SW 1271 (cell line): ENCODE results near the gene C3orf22.
"Not testable (repeated sequence)": the region's sequence is repeated elsewhere in the genome, so short reads cannot be mapped to it uniquely, and the experiment has no call there.

Source experiments
- DNase-seq, 2 experiments: peaks; one replicate each; lab custom pipeline; 2025; lab: John Stamatoyannopoulos, UW

Gene C3orf22

DNA sequence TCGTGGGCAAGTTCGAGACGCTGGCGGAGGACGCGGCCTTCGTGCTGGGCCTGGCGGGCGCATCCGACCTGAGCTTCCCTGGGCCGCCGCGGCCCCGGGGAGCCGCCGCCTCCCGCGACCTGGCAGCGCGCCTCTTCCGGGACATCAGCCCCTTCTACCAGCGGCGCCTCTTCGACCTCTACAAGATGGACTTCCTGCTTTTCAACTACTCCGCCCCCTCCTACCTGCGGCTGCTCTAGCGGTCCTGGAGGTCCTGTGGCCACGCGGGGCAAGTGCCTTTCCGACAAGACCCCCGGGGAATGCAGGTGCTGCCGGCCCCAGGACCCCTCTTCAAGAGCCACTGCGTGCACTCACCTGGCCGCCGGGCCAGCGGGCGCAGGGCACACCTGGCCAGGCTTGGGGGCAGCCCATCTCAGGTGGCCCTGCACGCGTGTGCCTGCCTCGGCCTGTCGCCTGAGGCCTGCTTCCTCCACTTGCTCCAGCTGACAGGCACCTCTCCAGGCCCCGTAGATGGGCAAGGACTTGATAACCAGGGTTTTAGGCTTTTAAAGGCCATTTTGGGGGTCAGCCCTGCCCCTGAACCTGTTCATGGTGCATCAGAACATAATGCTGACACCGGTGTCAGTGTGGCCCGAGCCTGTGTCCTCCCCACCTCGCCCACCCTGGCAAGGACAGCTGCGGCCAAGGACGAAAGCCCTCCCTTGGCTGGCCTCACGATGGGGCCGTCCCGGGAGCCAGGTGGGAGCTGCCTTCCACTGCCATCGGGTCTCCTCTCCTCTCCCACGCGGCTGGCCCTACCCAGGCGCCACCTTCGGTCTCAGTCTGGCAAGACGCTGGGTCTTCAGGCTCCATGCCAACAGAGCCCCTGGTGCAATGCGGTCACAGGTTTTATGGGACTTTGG lies 16.1 kb downstream of the C3orf22 start:
- no peak for DNase-seq

- DNase-seq, result no peak
Measured at GRCh38 chr3:126541628-126542339, 16.9 kb downstream of the C3orf22 start.

DNA sequence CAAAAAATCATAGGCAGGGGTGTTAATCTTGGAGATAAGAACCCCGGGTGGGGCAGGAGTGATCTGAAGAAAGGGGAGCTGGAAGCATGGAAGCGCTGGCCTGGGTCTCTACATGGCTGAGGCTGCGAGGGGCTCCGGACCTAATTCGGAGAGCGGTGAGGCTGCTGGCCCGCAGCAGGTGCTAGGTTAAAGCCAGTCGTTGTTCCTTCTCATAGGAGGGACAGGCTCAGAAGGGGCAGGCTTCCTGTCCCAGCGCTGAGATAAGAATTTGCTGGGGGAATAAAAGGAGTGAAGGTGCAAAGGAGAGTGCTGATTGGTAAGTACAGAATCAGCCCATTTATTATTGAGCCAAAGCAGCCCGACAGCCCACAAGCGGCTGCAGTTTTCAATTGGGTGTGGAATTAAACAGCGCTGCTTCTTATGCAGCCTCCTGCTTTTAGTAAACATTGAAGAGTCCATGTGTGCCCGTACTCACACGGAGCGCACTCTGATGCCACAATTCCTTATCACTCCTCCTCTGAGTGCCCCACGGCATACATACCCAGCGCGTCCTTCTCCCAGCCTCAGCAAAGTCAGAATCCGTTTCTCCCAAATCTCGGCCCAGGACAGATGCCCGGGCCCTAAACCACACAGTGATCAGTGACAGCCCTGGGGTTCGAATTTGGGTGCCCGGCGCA lies 17.6 kb downstream of the C3orf22 start:
- no peak for DNase-seq

- DNase-seq, result peak; percentile 51 to 63
Measured at GRCh38 chr3:126540342-126540849, 18.3 kb downstream of the C3orf22 start.

DNA sequence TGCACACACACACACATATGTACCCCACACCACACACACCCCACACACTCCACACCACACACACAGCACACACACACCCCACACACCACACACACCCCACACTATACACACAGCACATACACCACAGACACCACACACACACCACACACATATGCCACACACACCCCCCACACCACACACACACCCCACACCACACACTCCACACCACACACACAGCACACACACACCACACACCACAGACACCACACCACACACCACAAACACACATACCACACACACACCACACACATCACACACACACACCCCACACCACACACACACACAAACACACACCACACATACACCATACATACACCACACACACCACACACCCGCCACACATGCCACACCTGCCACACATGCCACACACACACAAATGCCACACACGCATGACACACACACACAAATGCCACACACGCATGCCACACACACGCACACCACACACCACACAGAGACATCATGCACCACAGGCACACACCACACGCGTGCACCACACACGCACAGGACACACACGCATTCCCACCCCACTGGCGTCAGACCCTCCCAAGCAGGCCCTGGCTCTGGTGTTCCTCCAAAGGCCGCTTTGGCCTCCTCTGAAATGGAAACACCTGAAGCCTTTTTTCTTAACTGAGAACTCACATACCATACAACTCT lies 19.0 kb downstream of the C3orf22 start:
- no peak for DNase-seq

DNA sequence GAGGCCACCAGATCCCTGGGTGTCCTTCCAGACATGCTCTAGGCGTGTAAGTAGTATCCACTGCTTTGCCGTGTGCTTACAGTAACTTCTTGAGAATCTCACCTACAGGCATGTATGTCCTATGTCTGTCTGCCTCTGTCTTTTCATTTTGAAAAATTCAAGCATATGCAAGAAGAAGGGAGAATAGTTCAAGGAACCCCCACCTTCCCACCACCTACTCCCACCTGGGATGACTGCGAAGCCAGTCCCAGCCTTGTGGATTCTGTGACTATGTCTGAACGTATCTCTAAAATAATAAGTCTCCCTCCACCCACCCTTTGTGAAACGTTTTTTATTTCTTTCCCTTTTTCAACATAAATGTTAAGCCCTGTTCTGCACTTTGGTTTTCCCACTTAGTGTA lies 19.8 kb downstream of the C3orf22 start:
- no peak for DNase-seq

DNA sequence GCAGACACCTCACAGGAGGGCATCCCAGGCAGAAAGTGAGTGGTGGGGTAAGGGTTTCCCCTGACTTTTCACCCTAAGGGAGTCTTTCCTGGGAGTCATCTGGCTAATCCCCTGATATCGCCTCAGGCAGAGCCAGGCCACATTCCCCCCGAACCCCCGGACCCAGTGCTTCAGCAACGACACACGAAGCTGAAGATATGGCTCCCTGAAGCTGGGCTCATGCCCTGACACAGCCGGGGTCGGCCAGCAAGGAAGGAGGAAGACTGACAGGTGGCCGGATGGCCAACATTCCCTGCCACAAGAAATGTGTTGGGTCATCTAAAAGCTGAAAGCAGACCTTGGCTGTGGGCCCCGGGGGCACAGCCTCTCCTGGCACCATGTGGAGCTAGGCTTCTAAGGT lies 20.4 kb downstream of the C3orf22 start:
- no peak for DNase-seq

- DNase-seq, result no peak
Measured at GRCh38 chr3:126537730-126538281, 20.9 kb downstream of the C3orf22 start.

DNA sequence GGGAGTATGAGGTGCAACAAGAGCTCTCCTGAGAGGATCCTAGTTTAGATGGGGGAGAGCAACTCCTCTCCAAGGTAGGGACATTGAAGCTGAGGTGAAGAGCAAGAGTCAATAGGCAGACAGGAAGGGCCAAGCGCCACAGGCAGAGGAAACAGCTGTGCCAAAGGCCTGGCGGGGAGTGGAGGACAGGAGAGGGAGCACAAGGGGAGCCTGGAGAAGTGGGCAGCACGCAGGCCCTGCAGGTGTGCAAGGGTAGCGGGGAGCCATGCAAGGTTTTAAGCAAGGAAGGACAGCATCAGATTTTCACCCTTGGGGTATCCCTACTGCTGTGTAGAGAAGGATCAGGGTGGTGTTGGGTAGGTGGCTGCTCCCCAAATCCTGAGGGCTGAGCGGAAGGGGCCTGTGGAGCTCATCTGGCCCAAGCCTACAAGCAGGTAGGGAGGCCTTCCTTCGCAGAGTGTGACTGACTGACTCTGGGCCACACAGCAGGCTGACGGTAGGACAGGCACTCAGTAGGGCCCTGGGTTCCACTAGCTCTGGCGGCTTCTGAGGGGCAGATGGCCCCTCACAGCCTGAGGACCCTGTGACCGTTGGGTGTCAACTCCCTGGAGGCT lies 21.5 kb downstream of the C3orf22 start:
- DNase-seq, result no peak

DNA sequence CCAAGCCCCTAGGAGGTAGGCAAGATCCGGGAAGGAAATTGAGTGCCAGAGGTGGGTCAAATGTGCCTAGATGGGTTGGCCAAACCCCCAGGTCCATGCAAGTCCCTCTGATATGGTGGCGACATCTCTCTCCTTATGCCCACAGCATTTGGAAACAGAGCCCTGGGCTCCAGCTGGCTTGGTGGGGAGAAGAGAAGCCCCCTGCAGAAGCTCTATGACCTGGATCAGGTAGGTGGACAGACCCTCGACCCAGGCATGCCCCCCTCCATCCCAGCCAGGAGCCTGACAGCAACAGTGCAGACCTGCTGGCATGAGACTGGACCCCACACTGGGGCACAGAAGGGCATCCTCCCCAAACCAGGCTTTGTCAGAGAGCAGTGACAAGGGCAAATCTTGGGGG lies 22.6 kb downstream of the C3orf22 start:
- DNase-seq, result no peak

DNA sequence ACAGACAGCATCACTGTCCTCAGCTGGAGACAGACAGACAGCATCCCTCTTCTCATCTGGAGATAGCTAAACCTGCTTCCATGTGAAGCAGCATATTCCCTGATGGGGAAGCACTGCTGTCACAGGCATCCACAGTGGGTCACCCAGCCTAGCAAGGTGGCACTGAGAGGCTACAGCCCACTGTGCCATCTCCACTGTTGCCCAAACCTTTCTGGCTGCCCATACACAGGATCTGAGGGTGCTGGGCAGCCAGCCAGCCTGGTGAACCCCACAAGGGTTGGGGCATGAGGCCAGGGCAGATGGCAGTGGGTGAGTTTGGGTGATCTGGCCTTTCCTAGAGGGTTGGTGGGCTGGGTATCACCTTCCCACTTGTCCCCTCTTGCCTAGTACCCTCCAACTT lies 23.1 kb downstream of the C3orf22 start:
- no peak for DNase-seq

GRCh38 chr3:126534716-126535115 lies 24.0 kb downstream of the C3orf22 start:
- not testable (repeated sequence) for DNase-seq

DNA sequence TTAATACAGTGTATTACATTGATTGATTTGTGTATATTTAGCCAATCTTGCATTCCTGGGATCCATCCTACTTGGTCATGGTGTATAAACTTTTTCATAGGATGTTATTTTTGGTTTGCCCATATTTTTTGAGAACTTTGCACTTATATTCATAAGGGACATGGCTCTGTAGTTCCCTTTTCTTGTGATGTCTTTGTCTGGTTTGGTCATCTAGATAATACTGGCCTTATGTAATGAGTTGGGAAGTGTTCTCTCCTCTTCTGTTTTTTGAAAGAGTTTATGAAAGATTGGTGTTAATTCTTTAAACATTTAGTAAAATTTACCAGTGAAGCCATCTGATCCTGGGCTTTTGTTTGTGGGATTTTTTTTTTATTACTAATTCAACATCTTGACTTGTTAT lies 25.2 kb downstream of the C3orf22 start:
- DNase-seq, result no peak

DNA sequence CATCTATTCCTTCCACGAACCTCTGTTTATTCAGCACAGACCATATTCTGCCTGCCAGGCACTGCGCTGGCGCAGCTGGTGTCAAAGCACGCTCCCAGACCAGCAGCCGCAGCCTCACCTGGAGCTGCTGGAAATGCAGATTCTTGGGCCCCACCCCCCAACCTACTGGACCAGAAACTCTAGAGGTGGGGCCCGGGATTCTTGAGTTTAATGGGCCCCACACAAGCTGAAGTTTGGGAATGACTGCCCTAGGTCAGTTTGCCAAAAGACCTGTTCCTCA lies 27.7 kb downstream of the C3orf22 start:
- DNase-seq, result no peak

GRCh38 chr3:126530171-126531050 lies 28.3 kb downstream of the C3orf22 start:
- no peak for DNase-seq

- no peak for DNase-seq
Measured at GRCh38 chr3:126529585-126530170, 29.1 kb downstream of the C3orf22 start.

GRCh38 chr3:126528800-126529541 lies 29.8 kb downstream of the C3orf22 start:
- no peak for DNase-seq

DNA sequence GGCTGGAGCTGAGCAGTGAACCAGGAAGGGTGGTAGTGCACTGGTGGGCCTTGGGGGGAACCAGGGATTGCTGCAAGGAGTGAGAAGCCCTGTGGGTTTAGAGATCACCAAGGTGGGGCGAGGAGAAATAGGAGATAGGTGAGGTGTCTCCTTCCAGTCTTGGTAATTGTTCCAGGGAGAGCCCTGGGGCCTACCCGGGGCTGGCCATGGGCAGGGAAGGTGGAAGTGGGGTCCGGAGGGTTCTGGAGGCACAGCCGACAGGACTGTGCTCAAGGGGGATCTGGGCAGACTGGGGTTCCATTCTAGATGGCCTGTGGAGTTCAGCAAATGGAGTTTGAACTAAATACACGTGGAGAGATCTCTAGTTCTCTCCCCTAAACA lies 30.3 kb downstream of the C3orf22 start:
- no peak for DNase-seq

DNA sequence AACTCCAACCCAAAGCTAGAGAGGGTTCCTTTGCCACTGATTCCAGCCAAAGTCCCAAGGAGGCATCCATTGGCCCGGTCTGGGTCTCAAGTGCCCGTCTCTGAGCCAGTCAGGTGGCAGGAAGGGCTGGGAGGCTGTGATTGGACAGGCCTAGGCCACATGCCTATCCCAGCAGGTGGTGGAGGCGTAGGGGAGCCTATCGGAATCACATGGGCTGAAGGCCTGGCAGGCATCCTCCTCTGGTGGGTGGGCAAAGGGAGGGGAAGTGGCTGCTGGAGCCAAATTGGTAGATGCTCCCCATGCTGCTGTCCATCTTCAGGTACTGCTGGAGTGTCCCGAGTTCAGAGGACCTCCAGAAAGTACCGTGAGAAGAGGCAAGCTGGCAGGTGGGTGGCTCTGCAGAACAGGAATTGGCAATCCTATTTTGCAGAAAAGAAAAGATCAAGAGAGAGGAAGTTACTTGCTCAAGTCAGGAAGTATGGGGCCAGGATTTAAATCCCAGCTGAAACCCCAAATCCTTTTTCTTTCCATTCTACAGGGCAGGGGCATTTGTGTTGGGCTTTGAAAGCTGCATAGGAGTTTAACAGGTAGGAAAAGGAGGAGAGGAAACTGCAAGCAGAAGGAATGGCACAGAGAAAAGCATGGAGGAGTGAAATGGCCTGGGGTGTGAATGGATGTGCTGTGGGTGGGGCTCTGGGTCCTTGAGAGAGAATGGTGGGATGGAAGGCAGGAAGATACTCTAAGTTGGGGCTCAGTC lies 31.1 kb downstream of the C3orf22 start:
- DNase-seq, result no peak
